GM10847 (cell line): ENCODE data around the gene RUNX1.

Source experiments
- POLR2A ChIP-seq: IDR thresholded peaks from 2 replicates; pipeline ENCODE4 v1.6.1; 2011; ENCODE audit not compliant: insufficient read length; ENCODE audit errors: extremely low read depth

Gene RUNX1

GRCh38 chr21:35016071-35016470 lies 33.0 kb downstream of the RUNX1 start:
- TF ChIP-seq POLR2A, result no peak

GRCh38 chr21:35015435-35016024 lies 33.6 kb downstream of the RUNX1 start:
- TF ChIP-seq POLR2A, result no peak

- no peak for TF ChIP-seq POLR2A
These were observed 34.6 kb downstream of the RUNX1 start for GRCh38 chr21:35014302-35015041.

GRCh38 chr21:35011681-35012080 lies 37.4 kb downstream of the RUNX1 start:
- TF ChIP-seq POLR2A, result no peak

- no peak for TF ChIP-seq POLR2A
These were observed 38.7 kb downstream of the RUNX1 start for GRCh38 chr21:35010447-35010846.

- TF ChIP-seq POLR2A, result no peak
These were observed 41.8 kb downstream of the RUNX1 start for GRCh38 chr21:35007348-35007747.

GRCh38 chr21:35006771-35007170 lies 42.3 kb downstream of the RUNX1 start:
- TF ChIP-seq POLR2A, result no peak

- no peak for TF ChIP-seq POLR2A
These were observed 42.9 kb downstream of the RUNX1 start for GRCh38 chr21:35006248-35006647.

- no peak for TF ChIP-seq POLR2A
These were observed 43.4 kb downstream of the RUNX1 start for GRCh38 chr21:35005560-35006224.

GRCh38 chr21:35005077-35005476 lies 44.0 kb downstream of the RUNX1 start:
- TF ChIP-seq POLR2A, result no peak

GRCh38 chr21:35004314-35004713 lies 44.8 kb downstream of the RUNX1 start:
- no peak for TF ChIP-seq POLR2A

GRCh38 chr21:35002879-35003722 lies 46.0 kb downstream of the RUNX1 start:
- TF ChIP-seq POLR2A, result no peak

GRCh38 chr21:34999397-34999941 lies 49.6 kb downstream of the RUNX1 start:
- TF ChIP-seq POLR2A, result no peak

- no peak for TF ChIP-seq POLR2A
These were observed 50.9 kb downstream of the RUNX1 start for GRCh38 chr21:34998176-34998575.

- TF ChIP-seq POLR2A, result no peak
These were observed 51.8 kb downstream of the RUNX1 start for GRCh38 chr21:34997294-34997693.
